HepG2 (cell line): Measurements from ENCODE around the gene CGB3. TPM values are rescaled to one million over a fixed set of nuclear protein-coding genes. Genes with fewer than 3 reads are reported as not detected.

Source experiments
- AGO1 ChIP-seq: fragments of 200-400 bp; formaldehyde crosslinking; IDR thresholded peaks from 2 replicates; pipeline ENCODE4 v1.6.1; 2017; ENCODE audit warnings: mild to moderate bottlenecking, low read depth, low read length, moderate library complexity; ENCODE audit not compliant: poor library complexity, severe bottlenecking
- RXRA ChIP-seq: sonication (generic); formaldehyde crosslinking; IDR thresholded peaks from 2 replicates; pipeline ENCODE4 v1.5.1; 2020; ENCODE audit warnings: missing genetic modification reagents
- SKI ChIP-seq: fragments of 450-650 bp; IDR thresholded peaks from one replicate; pipeline ENCODE4 v1.6.1; 2018; ENCODE audit warnings: mild to moderate bottlenecking; ENCODE audit not compliant: partially characterized antibody
- ZBTB25 ChIP-seq: IDR thresholded peaks from 2 replicates; pipeline ENCODE4 v1.6.1; 2018; ENCODE audit warnings: missing genetic modification reagents
- ZBTB4 ChIP-seq: sonication (generic); formaldehyde crosslinking; IDR thresholded peaks from 2 replicates; pipeline ENCODE4 v1.4.0; 2020; ENCODE audit warnings: missing genetic modification reagents, mild to moderate bottlenecking, borderline replicate concordance
- ZNF598 ChIP-seq: sonication (generic); formaldehyde crosslinking; IDR thresholded peaks from 2 replicates; pipeline ENCODE4 v1.5.1; 2020; ENCODE audit warnings: mild to moderate bottlenecking, missing genetic modification reagents, borderline replicate concordance
- ZNF609 ChIP-seq: sonication (generic); formaldehyde crosslinking; IDR thresholded peaks from 2 replicates; pipeline ENCODE4 v1.4.0; 2020; ENCODE audit warnings: mild to moderate bottlenecking, missing genetic modification reagents, borderline replicate concordance
- ZNF75D ChIP-seq: sonication (generic); formaldehyde crosslinking; IDR thresholded peaks from 2 replicates; pipeline ENCODE4 v1.8.1; 2023; ENCODE audit warnings: missing genetic modification reagents, mild to moderate bottlenecking, borderline replicate concordance
- ZNF792 ChIP-seq: IDR thresholded peaks from 2 replicates; pipeline ENCODE4 v1.6.1; 2016
- ZSCAN22 ChIP-seq: sonication (generic); formaldehyde crosslinking; IDR thresholded peaks from 2 replicates; pipeline ENCODE4 v1.4.0; 2020; ENCODE audit warnings: mild to moderate bottlenecking, missing genetic modification reagents
- polyA plus RNA-seq, 8 experiments: library from polyadenylated mRNA; depleted of rRNA in 3 of 8; stranded (reverse) in 7 of 8; unstranded in 1 of 8; fragments of >200 nt; fragmentation: Illumina TruSeq in 4 of 8; extraction: Trizol in 4 of 8; gene quantifications; 2 replicates each; pipeline versions ENCODE4 v1.2.1 to v1.2.3, GENCODE V29; 2011 to 2016; ENCODE audit warnings: low read depth in 4 of 8, missing spikeins in 1 of 8, mixed read lengths in 1 of 8; ENCODE audit not compliant: insufficient read depth in 1 of 8
- total RNA-seq, 5 experiments: library from RNA; depleted of rRNA; stranded (reverse); fragments of >200 nt; fragmentation: Illumina TruSeq; extraction: Trizol; gene quantifications; 2 replicates each; pipeline ENCODE4 v1.2.3, GENCODE V29; 2016; ENCODE audit warnings: low read depth in 1 of 5
- TF ChIP-seq, protein P1 (sequence below): sonication (generic); formaldehyde crosslinking; IDR thresholded peaks from 2 replicates; pipeline ENCODE4 v1.4.0; 2020; ENCODE audit warnings: missing genetic modification reagents, borderline replicate concordance
- TF ChIP-seq, protein P2 (sequence below): sonication (generic); formaldehyde crosslinking; IDR thresholded peaks from 2 replicates; pipeline ENCODE4 v1.8.1; 2023; ENCODE audit warnings: mild to moderate bottlenecking, missing genetic modification reagents

CGB3 gene
- total and polyA plus RNA-seq, 2 of the 13 experiments (the other 11 are each of a cell fraction or from before 2014, with no cell fraction given) = not detected

DNA sequence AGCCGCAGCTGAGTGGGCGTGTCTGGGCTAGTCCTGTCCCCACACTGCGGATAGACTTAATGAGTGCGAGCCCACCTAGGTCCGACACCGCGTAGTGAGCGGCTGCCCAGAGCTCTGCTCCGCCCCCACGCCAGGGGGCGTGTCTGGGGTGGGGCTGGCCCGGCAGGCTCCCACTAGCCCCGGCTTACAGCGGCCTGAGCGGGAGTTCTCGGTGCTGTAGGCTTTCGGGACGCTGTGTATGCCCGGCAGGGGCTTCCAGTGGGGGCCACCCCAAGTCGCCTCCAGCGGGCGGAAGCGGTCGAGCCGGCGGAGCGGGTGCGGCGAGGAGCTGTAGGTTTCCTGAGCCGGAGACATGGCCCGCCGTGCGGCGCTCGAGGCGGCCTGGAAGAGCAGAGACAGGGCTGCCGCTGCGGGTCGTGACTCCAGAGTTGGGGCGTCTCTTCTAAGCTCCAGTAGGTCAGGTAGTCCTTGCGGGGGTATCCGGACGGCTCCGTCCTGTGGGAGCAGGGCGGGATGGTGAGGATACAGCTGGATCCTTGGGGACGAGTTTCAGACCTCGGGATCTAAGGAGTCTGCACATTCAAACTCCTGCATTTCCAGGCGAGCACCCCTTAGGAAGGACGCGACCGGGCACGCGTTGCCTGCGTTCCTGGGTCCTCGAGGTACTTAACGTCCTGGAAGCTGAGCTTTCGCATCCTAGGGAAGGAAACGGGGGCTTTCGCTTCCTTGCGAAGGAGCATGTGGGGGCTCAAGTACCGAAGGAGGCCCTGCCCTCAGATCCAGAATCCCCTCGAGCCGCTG is 32.2 kb upstream of the CGB3 start (continued):
- TF ChIP-seq ZSCAN22 (CRISPR knock-in tag) (no peak), AGO1 (no peak), ZNF792 (no peak), ZBTB25 (no peak), RXRA (CRISPR knock-in tag) (peak; percentile 13; the same call in 1 of the 2 replicates), SKI (peak; percentile 19), ZBTB4 (CRISPR knock-in tag) (no peak), ZNF609 (no peak), ZNF598 (CRISPR knock-in tag) (no peak), ZNF75D (0 out of 2 replicates have a peak, but pooled peaks have one; percentile 33)
- TF ChIP-seq, protein P1, sequence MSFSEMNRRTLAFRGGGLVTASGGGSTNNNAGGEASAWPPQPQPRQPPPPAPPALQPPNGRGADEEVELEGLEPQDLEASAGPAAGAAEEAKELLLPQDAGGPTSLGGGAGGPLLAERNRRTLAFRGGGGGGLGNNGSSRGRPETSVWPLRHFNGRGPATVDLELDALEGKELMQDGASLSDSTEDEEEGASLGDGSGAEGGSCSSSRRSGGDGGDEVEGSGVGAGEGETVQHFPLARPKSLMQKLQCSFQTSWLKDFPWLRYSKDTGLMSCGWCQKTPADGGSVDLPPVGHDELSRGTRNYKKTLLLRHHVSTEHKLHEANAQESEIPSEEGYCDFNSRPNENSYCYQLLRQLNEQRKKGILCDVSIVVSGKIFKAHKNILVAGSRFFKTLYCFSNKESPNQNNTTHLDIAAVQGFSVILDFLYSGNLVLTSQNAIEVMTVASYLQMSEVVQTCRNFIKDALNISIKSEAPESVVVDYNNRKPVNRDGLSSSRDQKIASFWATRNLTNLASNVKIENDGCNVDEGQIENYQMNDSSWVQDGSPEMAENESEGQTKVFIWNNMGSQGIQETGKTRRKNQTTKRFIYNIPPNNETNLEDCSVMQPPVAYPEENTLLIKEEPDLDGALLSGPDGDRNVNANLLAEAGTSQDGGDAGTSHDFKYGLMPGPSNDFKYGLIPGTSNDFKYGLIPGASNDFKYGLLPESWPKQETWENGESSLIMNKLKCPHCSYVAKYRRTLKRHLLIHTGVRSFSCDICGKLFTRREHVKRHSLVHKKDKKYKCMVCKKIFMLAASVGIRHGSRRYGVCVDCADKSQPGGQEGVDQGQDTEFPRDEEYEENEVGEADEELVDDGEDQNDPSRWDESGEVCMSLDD (CRISPR knock-in tag) = no peak
- TF ChIP-seq, protein P2, sequence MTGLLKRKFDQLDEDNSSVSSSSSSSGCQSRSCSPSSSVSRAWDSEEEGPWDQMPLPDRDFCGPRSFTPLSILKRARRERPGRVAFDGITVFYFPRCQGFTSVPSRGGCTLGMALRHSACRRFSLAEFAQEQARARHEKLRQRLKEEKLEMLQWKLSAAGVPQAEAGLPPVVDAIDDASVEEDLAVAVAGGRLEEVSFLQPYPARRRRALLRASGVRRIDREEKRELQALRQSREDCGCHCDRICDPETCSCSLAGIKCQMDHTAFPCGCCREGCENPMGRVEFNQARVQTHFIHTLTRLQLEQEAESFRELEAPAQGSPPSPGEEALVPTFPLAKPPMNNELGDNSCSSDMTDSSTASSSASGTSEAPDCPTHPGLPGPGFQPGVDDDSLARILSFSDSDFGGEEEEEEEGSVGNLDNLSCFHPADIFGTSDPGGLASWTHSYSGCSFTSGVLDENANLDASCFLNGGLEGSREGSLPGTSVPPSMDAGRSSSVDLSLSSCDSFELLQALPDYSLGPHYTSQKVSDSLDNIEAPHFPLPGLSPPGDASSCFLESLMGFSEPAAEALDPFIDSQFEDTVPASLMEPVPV (CRISPR knock-in tag) = peak; percentile 34; the same call in 1 of the 2 replicates
